Liver (tissue), 3 donors: ENCODE data around the gene RNF212.

Source experiments
- CTCF ChIP-seq: fragments of 150-350 bp; IDR thresholded peaks from 2 replicates; pipeline ENCODE4 v1.5.1; 2017; ENCODE audit warnings: improper control_type of control experiment, low read depth, low read length; ENCODE audit not compliant: missing input control
- EGR1 ChIP-seq, 2 donors: IDR thresholded peaks; 2 replicates each; pipeline ENCODE4 v1.6.1; 2016 to 2018; ENCODE audit warnings: antibody characterized with exemption in 2 of 2, low read depth in 2 of 2
- HNF4A ChIP-seq, 2 donors: conservative IDR thresholded peaks; 2 replicates each; pipeline ENCODE4 v1.6.1; 2016; ENCODE audit warnings: antibody characterized with exemption in 2 of 2, mild to moderate bottlenecking in 2 of 2
- MAX ChIP-seq: IDR thresholded peaks from 2 replicates; pipeline ENCODE4 v1.6.1; 2016; ENCODE audit warnings: antibody characterized with exemption
- RAD21 ChIP-seq, 2 donors: IDR thresholded peaks; 2 replicates each; pipeline ENCODE4 v1.6.1; 2016; ENCODE audit warnings: antibody characterized with exemption in 2 of 2, mild to moderate bottlenecking in 2 of 2
- REST ChIP-seq: IDR thresholded peaks from 2 replicates; pipeline ENCODE4 v1.6.1; 2016; ENCODE audit warnings: antibody characterized with exemption, mild to moderate bottlenecking
- RXRA ChIP-seq, 2 donors: IDR thresholded peaks; 2 replicates each; pipeline ENCODE4 v1.6.1; 2017 to 2018; ENCODE audit warnings: antibody characterized with exemption in 2 of 2, mild to moderate bottlenecking in 1 of 2
- SP1 ChIP-seq: IDR thresholded peaks from 2 replicates; pipeline ENCODE4 v1.6.1; 2018; ENCODE audit warnings: antibody characterized with exemption, mild to moderate bottlenecking
- TAF1 ChIP-seq: conservative IDR thresholded peaks from 2 replicates; pipeline ENCODE4 v1.6.1; 2016; ENCODE audit warnings: antibody characterized with exemption, mild to moderate bottlenecking
- donor health status: healthy.
- donor health status: healthy.

- TF ChIP-seq CTCF, result no peak
- TF ChIP-seq REST, result no peak
- no peak for TF ChIP-seq TAF1
- TF ChIP-seq RAD21 (IDR thresholded peaks at IDR 0.05), result no peak
- no peak for TF ChIP-seq EGR1 (IDR thresholded peaks at IDR 0.05; ENCODE audit: low read depth in 2 of 2)
- TF ChIP-seq HNF4A (conservative IDR thresholded peaks at IDR 0.05), result no peak
- TF ChIP-seq MAX, result no peak
- no peak for TF ChIP-seq SP1
- TF ChIP-seq RXRA (IDR thresholded peaks at IDR 0.05), result no peak
Measured at GRCh38 chr4:1104647-1105046, 8.7 kb downstream of the RNF212 start.
